NT2/D1 (cell line): ENCODE measurements around the gene RTP2.

Source experiments
- SUZ12 ChIP-seq: IDR thresholded peaks from 2 replicates; pipeline ENCODE4 v1.6.1; 2011; ENCODE audit not compliant: insufficient read length, insufficient read depth; ENCODE audit errors: extremely low read depth
- YY1 ChIP-seq: IDR thresholded peaks from 2 replicates; pipeline ENCODE4 v1.6.1; 2011; ENCODE audit not compliant: insufficient read length, insufficient read depth
- ZNF274 ChIP-seq: IDR thresholded peaks from 2 replicates; pipeline ENCODE4 v1.6.1; 2011; ENCODE audit warnings: mild to moderate bottlenecking, low read depth, low read length

- TF ChIP-seq SUZ12 (no peak), YY1 (no peak), ZNF274 (no peak)
Observed at GRCh38 chr3:187736418-187736871, 34.1 kb upstream of the RTP2 start.
